MM.1S (cell line): ENCODE measurements around the gene NET1.

Experiments
- CTCF ChIP-seq: fragments of 300-600 bp; sonication (generic); IDR thresholded peaks from 2 replicates; pipeline ENCODE4 v1.5.1; 2016; ENCODE audit warnings: antibody characterized with exemption, low read length, mixed read lengths
- EZH2 ChIP-seq: fragments of 300-600 bp; sonication (generic); optimal IDR thresholded peaks from 2 replicates; pipeline ENCODE3; 2017; ENCODE audit warnings: low read depth, mild to moderate bottlenecking, antibody characterized with exemption, low read length, mixed read lengths

GRCh38 chr10:5508161-5508604 lies 95.8 kb downstream of the NET1 start:
- TF ChIP-seq CTCF, result no peak
- TF ChIP-seq EZH2, result no peak
